HG03039 (cell line): Measurements from ENCODE around the gene GOLGA5.
"Not testable (repeated sequence)": the region's sequence is repeated elsewhere in the genome, so short reads cannot be mapped to it uniquely, and the experiment has no call there.

Experiments used
- ATAC-seq: cut with Tn5 transposase; IDR thresholded peaks from one replicate; pipeline ENCODE4 v1.9.1; 2021; ENCODE audit warnings: mild to moderate bottlenecking, moderate library complexity; ENCODE audit not compliant: unreplicated experiment

GOLGA5 gene

DNA sequence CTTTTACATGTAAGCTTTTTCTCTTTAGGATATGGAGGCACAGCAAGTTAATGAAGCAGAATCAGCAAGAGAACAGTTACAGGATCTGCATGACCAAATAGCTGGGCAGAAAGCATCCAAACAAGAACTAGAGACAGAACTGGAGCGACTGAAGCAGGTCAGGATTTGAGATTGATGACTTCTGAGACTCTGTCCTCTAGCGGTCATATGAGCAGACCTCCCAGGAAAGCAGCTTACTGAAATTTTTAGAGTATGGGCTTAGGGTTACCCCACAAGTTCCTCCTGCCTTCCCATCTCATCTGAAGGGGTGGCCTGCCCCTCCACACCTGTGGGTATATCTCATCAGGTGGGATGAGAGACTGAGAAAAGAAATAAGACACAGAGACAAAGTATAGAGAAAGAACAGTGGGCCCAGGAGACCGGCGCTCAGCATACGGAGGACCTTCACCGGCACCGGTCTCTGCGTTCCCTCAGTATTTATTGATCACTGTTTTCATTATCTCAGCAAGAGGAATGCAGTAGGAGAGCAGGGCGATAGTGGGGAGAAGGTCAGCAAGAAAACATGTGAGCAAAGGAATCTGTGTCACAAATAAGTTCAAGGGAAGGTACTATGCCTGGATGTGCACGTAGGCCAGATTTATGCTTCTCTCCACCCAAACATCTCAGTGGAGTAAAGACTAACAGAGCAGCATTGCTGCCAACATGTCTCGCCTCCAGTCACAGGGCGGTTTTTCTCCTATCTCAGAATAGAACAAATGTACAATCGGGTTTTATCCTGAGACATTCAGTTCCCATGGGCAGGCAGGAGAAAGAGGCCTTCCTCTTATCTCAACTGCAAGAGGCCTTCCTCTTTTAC is 25.8 kb downstream of the GOLGA5 start:
- not testable (repeated sequence) for ATAC-seq

DNA sequence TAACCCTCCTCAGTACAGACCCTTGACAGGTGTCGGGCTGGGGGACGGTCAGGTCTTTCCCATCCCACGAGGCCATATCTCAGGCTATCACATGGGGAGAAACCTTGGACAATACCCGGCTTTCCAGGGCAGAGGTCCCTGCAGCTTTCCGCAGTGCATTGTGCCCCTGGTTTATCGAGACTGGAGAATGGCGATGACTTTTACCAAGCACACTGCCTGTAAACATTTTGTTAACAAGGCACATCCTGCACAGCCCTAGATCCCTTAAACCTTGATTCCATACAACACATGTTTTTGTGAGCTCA is 26.4 kb downstream of the GOLGA5 start:
- ATAC-seq, result not testable (repeated sequence)

DNA sequence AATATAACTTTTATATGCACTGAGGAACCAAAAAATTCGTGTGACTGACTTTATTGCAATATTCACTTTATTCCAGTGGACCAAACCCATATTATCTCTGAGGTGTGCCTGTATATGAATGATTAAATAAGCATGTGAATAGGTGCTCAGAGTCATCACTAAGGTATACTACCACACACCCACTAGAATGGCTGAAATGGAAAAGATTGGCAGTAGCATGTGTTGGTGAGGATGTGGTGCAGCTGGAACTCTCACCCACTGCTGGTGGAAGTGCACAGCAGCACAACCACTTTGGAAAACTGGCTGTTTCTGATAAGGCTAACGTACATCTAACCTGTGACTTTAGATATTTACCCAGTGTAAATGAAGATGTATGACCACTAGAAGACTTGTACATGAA is 36.8 kb downstream of the GOLGA5 start:
- no peak for ATAC-seq

DNA sequence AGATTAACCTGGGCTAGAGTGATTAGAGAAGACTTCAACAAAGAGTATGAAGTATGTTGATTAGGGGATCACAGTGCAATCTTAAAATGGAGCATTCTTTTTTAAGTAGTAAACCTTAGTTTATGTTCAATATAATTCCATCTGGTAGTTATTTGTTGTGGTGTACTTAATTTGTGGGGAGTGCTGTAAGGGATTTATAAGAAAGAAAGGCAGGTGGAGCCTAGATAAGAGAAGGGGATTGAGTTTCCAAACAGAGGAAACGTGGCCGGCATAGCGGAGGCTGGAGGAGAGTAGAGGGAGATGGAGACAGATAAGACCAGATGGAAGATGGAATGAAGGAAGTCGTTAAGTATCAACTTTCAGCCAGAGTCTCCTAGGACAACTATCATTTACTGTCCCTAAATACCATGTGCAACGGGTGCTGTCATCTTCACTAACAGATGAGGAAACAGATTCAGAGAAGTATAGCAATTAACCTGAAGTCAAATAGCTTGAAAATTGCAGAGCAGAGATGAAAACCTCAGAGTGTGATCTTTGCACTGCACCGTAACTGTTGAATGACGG is 38.1 kb downstream of the GOLGA5 start:
- ATAC-seq, result no peak

DNA sequence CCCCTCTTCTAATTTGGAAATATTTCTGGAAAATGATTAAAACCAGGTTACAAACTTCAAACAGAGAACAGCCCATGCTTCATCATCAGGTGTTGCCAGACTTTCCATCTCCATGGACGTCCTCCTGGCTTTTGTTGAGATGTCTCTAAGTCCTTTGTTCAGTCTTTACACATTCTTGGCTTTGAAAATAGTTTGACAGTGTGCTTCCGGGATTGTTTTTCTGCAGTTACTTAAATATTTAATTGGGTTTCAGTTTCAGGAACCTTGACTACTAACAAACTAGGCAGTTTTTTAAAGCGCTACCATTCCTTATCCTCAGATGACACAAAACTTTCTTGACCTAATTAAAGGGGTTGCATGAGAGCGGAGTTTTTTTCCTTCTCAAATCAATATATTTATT is 47.8 kb downstream of the GOLGA5 start:
- ATAC-seq, result no peak

DNA sequence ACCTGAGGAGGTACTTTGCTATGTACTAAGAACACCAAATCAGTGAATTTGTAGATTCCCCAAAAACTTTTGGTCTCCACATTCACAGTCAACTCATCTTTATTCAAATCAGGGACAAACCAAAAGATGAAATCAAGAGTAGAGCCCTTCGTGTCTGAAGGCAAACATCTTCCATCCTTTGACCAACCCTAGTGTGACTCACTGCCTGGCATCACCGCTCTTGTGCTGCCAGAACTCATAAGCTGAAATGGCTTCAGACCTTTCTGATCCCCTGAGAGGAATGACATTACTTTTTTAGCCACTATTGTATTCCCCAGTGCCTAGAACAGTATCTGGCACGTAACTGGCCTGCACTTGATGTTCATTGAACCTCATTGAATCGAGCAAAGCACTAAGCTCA is 50.1 kb downstream of the GOLGA5 start:
- ATAC-seq, result no peak

DNA sequence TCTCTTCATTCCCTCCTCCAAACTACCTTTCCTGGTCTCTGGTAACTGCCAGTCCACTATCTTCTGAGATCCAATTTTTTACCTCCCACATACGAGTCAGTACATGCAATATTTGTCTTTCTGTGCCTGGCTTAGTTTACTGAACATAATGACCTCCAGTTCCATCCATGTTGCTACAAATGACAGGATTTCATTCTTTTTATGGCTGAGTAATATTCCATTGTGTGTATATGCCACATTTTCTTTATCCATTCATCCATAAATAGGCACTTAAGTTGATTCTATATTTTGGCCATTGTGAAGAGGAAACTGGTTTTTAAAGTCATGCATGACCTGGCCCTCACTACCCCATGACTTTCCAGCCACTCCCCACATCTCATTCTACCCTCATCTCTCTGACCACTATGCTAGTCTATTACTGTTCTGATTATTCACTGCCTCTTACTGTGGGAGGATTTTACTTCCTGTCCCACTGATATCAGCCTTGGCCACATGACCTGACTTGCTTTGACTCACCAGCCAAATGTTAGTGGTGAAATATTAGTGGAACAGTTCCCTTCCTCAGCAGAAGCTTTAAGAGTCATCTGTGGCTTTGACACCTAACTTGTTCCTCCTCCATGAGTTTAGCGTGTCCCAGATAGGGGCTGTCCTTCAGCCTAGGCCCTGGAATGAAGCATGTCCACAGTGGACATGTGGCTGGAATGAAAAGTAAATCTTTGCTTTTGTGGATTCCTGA is 52.2 kb downstream of the GOLGA5 start:
- peak; percentile 79 for ATAC-seq

DNA sequence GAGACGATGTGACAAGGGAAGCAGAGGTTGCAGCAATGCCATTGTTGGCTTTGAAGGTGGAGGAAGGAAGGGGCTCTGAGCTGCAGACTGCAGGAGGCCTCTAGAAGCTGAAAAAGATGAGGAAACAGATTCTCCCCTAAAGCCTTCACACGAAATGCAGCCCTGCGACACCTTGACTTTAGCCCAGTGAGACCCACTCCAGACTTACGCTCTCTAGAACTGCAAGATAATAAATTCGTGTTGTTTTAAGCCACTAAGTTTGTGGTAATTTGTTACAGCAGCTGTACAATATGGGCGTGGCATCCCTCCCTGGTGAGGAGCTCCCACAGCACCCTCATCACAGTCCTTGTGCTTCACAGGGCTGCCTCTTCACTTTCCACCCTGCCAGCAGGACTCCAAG is 53.2 kb downstream of the GOLGA5 start:
- ATAC-seq, result no peak

DNA sequence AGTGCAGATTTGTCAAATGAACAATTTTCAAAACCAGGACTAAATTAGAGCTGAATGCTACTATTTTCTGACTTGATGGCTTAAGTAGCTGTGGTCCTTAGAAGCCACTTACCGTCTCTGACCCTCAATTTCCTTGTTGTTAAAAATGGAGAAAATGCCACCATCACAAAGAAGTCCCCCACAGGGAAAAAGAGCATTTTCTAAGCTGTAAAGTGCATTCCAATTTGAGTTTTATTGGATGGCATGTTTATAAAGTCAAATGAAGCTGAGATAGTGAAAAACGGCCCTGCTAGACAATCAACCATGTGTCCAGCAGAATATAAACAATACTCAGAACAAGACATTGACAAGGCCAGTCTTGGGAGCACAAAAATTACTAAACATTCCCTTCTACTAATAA is 53.6 kb downstream of the GOLGA5 start:
- no peak for ATAC-seq

DNA sequence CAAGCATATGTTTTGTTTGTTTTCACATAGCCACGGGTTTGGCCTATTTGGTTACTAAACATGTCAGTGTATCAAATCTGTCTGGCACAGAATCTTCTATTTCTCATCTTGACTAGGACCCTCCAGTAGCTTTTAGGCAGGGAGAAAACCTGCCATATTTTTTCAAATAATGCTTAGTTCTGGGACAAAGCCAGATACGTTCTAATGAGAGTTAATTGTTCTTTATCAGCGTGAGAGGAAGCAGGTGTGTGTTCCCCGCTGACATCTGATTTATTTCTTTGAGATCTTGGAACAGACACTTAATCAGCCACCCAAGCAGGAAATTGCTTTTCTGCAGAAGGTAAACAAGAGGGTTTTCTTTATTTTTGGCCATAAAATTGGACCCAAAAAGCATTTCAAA is 54.8 kb downstream of the GOLGA5 start:
- ATAC-seq, result no peak

DNA sequence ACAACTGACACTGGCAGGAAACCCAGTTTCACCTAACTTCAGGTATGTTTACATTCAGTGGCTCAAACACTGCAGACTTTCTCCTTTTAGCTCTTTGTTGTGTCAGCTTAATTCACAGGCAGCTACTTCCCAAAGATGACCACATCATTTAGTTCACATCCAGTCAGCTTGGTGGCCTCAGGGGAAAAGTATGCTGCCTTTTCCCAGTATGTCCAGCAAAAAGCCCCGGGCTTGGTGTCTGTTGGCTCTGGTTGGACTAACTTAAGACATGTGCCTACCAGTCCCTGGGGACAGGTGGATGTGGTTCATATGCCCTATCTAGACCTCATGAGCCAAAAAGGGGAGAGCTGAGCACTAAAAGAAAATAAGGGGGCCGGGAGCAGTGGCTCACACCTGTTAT is 56.4 kb downstream of the GOLGA5 start:
- no peak for ATAC-seq

DNA sequence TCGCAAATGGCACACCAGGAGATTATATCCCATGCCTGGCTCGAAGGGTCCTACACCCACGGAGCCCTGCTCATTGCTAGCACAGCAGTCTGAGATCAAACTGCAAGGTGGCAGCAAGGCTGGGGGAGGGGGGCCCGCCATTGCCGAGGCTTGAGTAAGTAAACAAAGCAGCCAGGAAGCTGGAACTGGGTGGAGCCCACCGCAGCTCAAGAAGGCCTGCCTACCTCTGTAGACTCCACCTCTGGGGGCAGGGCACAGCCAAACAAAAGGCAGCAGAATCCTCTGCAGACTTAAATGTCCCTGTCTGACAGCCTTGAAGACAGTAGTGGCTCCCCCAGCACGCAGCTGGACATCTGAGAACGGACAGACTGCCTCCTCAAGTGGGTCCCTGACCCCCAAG is 59.0 kb downstream of the GOLGA5 start:
- not testable (repeated sequence) for ATAC-seq

DNA sequence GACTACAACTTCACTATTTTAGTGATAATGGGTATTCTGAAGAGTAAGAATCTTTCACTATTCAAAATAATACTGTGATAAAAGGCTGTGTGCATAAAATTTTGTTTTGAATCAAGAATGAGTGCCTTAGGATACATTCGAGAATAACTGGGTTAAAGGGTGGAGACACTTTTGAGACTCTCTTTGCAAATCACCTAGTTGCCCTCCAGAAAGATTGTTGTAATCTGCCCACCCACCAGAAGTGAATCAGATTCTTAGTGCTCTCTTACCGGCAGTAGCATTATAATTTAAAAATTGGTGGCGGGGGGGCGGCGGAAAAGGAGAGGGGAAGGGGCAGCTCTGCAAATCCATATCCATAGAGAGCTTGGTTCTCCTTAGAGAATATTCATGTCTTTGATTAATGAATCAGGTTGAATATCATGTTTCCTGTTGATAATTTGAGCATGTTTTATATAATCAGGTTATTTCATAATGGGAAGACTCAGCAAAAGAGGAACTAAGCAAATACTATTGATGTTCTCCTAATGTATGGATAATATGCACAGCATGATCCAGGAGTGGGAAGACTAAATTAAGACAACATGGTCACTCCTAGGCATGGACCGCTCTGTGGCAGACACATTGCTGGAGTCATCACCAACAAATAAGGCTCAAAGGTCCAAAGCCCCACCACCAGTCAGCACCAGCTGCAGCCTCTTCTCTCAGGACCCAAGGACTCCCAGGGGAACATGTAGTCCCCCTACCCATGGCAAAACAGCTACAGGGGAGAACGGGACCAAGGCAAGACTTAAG is 66.1 kb downstream of the GOLGA5 start:
- ATAC-seq, result no peak

DNA sequence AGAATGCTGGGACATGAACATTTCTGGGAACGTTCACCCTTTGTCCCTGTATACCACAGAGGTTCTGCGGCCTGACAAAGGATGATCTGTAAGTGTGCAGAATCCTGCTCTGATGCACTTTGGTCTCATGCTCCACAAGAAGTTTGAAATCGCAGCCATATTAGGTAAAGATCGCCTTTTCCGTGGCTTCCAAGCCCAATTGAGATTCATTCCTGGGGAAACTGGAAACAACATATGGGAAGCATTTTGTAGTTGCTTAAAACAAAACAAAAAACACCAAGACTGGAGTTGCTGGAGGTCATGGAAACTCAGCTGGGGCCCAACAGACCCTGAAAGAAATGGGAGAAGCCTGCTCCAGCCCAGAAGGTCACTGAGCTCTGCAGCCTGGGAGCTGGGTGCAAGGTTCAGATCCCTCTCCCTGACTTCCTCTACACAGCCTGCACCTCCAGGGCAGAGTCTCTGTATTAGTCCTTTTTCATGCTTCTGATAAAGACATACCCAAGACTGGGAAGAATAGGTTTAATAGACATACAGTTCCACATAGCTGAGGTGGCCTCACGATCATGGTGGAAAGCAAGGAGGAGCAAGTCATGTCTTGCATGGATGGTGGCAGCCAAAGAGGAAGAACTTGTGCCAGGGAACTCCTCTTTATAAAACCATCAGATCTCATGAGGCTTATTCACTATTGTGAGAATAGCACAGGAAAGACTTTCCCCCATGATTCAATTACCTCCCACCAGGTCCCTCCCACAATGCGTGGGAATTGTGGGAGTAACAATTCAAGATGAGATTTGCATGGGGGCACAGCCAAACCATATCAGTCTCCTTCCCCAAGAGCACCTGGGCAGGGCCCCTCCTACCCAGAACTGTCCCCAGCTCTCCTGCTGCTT is 68.0 kb downstream of the GOLGA5 start:
- ATAC-seq, result no peak

DNA sequence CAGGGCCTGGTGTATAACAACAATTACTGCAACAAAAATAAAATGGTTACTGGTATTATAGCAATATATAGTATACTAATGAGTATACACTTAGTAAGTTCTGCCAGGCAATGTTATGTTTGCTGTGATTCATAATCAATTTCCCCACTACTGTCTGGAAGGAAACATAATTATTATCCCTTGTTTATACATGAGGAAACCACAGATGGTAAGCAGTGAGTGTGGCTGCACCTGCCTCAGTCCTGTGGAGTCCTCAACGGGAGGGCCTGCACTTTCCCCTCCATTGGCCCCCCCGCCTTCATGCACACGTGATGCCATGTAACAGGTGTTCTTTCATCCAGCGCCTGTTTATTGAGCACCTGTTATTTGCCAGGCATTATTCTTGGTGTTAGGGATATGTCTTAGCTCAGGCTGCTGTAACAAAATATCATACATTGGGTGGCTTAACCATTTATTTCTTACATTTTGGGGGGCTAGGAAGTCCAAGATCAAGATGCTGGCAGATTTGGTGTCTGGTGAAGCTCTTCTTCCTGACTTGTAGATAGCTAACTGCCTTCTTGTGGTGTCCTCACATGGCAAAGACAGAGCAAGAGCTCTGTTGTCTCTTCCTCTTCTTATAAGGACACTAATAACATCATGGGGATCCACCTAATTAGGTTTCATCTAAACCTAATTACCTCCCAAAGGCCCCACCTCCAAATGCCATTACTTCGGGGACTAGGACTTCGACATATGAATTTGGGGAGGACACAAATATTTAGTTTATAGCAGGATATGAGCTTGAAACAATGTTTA is 69.4 kb downstream of the GOLGA5 start:
- ATAC-seq, result no peak

DNA sequence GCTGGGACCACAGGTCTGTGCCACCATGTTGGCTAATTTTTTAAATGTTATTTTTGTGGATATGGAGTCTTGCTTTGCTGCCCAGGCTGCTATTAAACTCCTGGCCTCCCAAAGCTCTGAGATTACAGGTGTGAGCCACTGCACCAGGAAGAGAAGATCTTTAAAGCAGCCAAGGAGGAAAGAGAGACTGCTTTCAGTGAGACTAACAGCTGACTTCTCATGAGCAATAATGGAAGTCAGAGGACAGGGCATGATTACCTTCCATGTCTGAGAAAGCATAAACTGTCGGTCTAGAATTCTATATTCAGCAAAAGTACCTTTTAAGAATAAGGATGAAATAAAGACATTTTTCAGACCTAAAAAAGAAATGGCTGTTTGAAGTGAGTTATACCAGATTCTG is 71.6 kb downstream of the GOLGA5 start:
- no peak for ATAC-seq

DNA sequence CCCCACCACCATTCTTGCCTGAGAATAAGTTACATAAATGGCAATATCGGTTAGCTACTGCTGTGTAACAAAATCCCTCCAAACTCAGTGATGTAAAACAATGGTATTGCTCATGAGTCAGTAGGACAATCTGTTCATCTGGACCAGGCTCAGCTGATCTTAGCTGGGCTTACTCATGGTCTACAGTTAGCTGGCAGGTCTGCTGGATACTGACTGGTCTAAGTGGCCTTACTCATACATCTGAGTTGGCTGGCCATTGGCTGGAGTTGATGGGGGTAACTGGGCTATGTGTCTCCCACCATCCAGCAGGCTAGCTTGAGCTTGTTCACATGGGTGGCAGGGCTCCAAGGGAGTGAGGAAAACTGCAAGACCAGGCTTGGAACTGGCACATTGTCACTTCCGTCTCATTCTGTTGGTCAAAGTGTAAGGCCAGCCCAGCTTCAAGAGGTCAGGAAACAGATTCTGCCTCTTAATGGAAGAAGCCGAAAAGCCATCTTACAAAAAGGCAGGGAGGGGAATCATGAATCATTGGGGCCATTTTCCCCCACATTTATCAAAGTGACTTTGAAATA is 72.2 kb downstream of the GOLGA5 start:
- ATAC-seq, result no peak

DNA sequence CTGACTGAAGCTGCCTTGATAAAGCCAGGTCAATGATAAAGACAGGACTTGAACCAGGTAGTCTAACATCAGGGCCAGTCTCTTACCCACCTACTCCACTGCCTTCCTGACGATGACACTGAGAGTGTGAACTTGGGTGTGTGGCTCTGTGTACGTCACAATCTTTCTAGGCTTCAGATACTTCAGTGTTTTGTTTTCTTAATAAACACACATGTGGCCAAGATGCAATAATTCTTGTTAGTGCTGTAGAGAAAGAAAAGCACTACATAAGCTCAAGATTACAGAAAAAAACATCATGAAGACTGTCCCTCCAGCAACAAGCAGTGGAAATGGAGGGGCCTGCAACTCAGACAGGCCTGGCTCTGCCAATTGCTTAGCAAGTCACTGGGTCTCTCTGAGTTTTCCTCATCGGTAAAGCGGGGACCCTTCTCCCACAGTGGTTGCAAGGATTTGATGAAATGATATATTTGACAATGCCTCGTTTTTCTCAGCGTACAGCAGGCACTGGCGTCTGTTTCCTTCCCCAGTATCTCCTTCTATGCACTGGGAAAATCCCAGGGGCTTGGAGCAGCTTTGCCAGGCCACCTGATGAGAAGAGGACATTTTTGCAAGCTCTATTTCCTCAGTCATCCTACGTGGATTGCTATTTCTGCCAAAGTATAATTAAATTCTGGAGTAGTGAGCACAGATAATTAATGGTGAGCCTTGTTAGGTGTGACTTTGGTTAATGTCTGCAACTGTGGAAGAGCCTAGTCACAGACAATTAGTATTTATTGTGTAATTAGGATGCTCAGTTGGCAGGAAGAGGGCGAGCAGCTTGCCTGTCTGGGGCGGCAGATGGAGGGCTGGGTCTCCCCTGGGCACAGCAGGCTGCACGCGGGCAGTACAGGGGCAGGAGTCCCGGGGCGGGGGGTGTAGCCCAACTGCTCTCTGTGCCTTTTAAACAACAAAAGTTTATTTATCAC is 73.1 kb downstream of the GOLGA5 start:
- no peak for ATAC-seq
